GM12872 (cell line): Measurements from ENCODE around the gene DIS3L2.
"Not testable (repeated sequence)": the region's sequence is repeated elsewhere in the genome, so short reads cannot be mapped to it uniquely, and the experiment has no call there.

Experiments
- TF ChIP-seq, protein P1 (sequence below): IDR thresholded peaks from 3 replicates; pipeline ENCODE4 v1.5.1; 2011; ENCODE audit warnings: low read depth, mild to moderate bottlenecking, low read length, moderate library complexity; ENCODE audit not compliant: insufficient read depth

DIS3L2 gene

GRCh38 chr2:232374356-232374755, 412.8 kb downstream of the DIS3L2 start:
- TF ChIP-seq, protein P1, sequence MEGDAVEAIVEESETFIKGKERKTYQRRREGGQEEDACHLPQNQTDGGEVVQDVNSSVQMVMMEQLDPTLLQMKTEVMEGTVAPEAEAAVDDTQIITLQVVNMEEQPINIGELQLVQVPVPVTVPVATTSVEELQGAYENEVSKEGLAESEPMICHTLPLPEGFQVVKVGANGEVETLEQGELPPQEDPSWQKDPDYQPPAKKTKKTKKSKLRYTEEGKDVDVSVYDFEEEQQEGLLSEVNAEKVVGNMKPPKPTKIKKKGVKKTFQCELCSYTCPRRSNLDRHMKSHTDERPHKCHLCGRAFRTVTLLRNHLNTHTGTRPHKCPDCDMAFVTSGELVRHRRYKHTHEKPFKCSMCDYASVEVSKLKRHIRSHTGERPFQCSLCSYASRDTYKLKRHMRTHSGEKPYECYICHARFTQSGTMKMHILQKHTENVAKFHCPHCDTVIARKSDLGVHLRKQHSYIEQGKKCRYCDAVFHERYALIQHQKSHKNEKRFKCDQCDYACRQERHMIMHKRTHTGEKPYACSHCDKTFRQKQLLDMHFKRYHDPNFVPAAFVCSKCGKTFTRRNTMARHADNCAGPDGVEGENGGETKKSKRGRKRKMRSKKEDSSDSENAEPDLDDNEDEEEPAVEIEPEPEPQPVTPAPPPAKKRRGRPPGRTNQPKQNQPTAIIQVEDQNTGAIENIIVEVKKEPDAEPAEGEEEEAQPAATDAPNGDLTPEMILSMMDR = no peak

DNA sequence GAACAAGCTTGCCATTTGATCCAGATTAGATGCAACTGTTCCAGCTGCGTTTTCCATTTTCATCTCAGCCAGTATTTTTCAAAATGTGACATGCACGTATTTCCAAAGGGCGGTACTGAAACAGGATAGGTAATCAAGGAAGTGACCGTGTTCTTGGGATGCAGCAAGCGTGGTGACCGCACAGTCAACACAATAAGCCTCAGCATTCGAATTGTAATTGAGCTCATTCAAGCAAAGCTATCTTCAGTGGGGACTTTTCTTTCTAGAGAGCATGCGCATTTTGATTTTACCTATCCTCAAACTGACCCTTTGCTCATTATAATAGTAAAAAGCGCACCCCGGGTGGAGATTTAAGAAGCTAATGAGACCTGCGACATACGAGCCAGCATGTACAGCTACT, 413.7 kb downstream of the DIS3L2 start:
- TF ChIP-seq, protein P1 = no peak

GRCh38 chr2:232376260-232376659, 414.7 kb downstream of the DIS3L2 start:
- TF ChIP-seq, protein P1 = no peak

DNA sequence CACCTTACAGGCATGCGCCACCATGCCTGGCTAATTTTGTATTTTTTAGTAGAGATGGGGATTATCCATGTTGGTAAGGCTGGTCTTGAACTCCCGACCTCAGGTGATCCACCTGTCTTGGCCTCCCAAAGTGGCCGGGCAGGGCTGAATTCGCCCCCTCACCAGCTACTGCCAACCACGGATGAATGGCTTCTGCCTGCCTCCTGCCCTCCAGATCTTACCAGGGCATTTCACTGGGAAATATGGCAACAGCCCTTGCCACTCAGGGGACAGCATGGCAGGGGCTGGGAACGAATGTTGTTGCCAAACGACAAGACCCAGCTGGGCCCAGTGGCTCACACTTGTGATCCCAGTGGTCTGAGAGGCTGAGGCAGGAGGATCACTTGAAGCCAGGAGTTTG, 415.2 kb downstream of the DIS3L2 start:
- TF ChIP-seq, protein P1 = no peak

GRCh38 chr2:232377319-232377718, 415.8 kb downstream of the DIS3L2 start:
- TF ChIP-seq, protein P1 = no peak

DNA sequence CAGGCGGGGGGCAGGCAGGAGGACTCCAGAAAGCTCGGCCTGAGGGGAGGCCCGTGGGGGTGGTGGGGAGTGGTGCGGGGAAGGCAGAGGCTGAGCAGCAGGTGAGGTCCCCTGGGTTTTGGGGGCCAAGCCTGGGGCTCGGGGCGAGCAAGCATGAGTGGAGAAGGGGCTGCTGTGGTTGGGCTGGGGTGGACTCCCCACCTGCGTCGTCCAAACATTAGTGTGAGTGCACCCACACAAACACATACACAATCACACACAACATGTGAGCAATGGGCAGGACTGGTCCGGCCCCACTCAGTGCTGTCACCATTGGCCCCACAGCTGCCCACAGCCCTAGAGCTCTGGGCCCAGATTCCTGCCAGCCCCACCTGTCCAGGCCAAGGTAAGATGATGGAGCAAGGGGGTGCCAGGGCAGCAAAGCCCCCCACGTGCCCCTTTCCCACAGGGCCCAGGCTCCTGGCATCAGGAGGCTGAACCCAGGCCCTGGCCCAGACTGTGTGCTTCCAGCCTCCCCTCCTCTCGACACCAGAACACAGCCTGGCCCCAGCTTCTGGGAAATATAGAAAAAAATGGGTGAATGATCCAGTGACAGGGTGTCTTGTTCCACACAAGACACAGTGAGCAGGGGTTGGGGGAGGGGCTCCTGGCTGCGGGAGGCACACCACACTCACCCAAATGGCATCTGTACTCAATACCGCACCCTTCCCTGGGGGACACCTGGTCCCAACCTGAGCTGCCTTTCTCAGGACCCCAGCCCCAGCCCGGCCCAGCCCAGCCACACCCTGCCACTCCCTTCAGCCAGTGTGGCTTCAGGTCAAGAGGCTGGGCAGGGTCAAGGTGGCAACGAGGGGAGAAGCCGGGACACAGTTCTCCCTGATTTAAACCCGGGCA, 416.6 kb downstream of the DIS3L2 start:
- TF ChIP-seq, protein P1 = no peak

DNA sequence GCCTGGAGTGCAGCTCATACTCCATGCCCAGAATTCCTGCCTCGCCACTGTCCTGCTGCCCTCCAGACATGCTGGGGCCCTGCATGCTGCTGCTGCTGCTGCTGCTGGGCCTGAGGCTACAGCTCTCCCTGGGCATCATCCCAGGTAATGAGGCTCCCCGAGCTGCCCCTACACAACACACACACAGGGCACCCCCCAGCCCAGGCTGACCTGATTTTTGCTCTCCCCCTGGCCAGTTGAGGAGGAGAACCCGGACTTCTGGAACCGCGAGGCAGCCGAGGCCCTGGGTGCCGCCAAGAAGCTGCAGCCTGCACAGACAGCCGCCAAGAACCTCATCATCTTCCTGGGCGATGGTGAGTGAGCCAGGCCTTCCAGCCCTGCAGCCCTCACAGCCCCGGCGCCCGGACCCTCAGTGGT, 417.2 kb downstream of the DIS3L2 start, which contains the start of gene ALPP:
TSS of gene ALPP (plus strand) at position 17 of the 417 bp plus-strand sequence. CDS start at position 69, 52 bp downstream.
- TF ChIP-seq, protein P1 = not testable (repeated sequence)
